HG02678 (cell line): Measurements from ENCODE around the gene MACC1.
A peak's percentile ranks its signal among the peaks of the same experiment; 100 is the strongest.

Experiments used
- ATAC-seq: cut with Tn5 transposase; IDR thresholded peaks from one replicate; pipeline ENCODE4 v1.9.1; 2021; ENCODE audit warnings: mild to moderate bottlenecking, moderate library complexity; ENCODE audit not compliant: unreplicated experiment

The MACC1 gene

GRCh38 chr7:20185988-20186387 is 31.2 kb downstream of the MACC1 start:
- no peak for ATAC-seq

DNA sequence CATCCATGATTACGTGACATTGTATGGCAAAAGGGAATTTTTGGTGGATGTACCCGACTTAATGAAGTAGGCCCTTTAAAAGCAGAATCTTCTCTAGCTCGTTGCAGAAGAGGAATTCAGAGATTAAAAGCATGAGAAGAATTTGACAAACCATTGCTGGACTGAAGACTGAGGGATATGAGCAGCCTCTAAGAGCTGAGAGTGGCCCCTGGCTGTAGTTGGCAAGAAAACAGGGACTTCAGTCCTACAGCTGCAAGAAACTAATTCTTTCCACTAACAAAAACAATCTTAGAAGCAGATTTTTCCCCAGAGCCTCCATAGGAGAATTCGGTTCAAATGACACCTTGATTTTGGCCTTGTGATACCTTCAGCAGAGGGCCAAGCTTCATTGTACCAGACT is 34.1 kb downstream of the MACC1 start:
- ATAC-seq = no peak

GRCh38 chr7:20176578-20177242 is 40.5 kb downstream of the MACC1 start:
- ATAC-seq = no peak

DNA sequence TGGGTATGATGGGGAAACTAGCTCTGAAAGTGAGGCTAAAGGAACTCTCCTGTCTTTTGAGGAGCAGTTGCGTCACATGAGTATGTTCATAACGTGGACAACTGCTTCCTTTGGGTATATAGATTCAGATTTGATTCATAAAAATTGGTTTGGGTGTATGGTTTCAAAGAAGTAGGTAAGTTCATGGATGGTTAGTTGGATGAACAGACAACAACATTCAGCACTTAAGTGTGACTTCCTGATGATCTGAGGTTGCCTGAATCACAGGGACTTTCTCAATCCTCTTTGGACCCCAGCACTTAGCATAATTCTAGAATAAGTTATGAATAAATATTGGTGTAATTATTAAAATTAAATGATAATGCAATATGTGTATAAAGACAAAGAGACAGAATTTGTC is 43.4 kb downstream of the MACC1 start:
- ATAC-seq = no peak

GRCh38 chr7:20172736-20173334 is 44.3 kb downstream of the MACC1 start:
- peak; percentile 55 for ATAC-seq

GRCh38 chr7:20170633-20171032 is 46.6 kb downstream of the MACC1 start:
- ATAC-seq = no peak

GRCh38 chr7:20165146-20165510 is 52.1 kb downstream of the MACC1 start:
- no peak for ATAC-seq

GRCh38 chr7:20164425-20165145 is 52.6 kb downstream of the MACC1 start:
- no peak for ATAC-seq

DNA sequence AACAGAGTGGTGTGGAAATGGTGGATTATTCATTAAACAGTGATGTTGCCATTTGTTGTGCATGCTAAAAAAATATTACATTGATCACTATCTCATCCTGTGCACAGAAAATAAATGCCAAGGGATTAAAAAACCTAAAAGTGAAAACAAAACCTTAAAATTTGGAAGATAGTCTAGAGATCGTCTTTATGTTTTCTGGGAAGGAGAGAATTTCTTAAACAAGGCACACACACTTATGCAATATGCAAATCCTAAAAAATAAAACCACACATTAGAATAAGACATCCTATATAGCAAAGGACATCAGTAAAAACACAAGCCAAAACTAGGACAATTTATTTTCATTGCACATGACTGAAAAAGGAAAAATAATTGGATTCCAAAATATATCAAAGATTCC is 54.5 kb downstream of the MACC1 start:
- no peak for ATAC-seq

- ATAC-seq = no peak
Measured at GRCh38 chr7:20159226-20159747, 57.9 kb downstream of the MACC1 start.

DNA sequence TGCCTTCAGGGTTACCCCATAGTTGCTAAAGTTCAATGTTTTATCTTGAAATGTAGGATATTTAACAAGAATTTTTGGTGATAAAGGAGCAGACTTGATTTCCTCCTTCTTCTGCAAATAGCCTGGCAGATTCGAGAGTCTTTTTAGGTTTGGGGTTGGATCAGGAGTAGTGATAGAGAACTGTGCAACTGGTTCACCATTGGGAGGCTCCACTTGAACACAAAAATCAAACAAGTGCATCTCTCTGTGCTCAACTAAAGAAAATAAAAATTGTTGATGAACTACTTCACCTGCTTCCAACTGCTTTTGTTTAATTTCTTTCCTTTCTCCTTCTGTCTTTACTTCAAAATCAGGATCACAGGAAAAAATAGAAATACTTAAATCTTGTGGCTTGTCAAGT is 58.5 kb downstream of the MACC1 start:
- ATAC-seq = peak; percentile 50

DNA sequence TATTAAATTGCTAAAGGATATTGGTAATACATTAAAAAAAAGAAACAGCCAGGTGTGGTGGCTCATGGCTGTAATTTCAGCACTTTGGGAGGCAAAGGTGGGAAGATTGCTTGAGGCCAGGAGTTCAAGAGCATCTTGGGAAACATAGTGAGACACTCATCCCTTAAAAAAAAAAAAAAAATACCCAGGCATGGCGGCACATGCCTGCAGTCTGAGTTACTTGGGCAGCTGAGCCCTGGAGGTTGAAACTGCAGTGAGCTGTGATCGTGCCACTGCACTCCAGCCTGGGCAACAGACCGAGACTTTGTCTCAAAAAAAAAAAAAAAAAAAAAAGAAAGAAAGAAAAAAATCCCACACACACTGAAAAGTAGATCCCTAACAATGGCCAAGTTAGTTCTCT is 59.7 kb downstream of the MACC1 start:
- ATAC-seq = no peak

DNA sequence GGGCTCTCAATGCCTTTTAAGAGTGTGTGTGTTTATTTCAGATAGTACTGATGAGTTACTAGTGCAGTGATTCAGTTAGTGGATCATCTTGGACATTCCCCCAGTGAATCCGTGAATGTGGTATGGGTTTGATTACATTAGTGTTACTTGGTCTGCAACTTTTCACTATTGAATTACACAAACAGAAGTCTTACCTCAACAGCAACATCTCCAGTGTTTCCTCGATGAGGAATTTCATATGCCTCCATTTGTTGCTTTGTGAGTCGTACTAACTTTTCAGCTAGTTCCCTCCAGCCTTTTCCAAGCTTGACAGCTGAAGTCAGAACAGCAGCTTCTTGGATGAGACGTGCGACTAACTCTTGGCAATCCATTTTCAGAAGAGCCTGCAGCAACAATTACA is 63.2 kb downstream of the MACC1 start:
- no peak for ATAC-seq

- no peak for ATAC-seq
Measured at GRCh38 chr7:20153567-20153966, 63.6 kb downstream of the MACC1 start.

DNA sequence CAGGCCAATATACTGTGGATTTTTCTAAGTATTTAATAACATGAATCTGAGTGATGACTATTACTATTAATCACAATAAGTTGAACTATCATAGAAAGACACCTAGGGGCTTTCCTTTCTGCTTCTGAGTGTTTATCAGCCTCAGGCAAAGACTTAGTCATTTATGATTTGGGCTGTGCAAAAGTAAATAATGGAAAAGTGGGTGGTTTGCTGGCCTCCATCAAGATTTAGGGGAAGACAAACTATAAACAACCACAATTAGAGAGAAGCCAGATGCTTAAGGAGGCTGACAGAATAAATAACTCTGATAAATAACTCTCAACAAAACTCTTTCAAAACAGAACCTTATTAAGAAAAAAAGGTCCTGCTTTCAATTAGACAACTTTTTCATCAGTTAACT is 64.7 kb downstream of the MACC1 start:
- no peak for ATAC-seq

DNA sequence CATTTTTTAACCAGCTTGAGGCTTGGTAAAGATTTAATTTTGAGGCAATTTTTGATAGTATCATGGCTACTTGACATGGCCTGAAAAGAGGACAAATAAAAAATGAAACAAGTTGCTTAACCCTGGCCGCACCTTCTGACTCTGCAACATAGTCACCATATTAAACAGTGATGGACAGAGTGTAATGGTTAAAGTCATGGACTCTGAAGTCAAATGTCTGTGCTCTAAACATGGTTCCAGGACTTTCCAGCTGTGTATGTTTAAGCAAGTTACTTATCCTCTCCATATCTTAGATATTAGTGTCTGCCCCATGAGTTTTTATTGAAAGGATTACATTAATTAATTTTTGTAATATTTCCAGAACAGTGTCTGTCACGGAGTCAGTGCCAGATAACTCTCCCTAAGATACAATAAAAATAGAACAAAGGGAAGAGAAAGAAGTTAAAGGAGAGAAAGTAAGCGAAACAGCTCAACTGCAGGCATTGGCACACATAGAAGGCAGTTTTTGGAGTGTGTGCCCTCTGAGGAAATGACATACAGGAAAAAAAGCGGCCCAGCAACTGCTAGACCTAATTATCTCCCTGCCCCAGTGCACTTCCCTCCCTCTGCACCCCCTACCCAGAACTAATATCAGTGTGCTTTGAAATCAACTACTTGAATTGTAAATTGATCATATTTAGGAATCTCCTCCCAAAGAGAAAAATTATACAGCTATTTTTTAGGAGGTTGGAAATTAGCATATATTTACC is 65.3 kb downstream of the MACC1 start:
- ATAC-seq = no peak

GRCh38 chr7:20146451-20146850 is 70.7 kb downstream of the MACC1 start:
- no peak for ATAC-seq

GRCh38 chr7:20144801-20145200 is 72.4 kb downstream of the MACC1 start:
- ATAC-seq = no peak

GRCh38 chr7:20141666-20142065 is 75.5 kb downstream of the MACC1 start:
- ATAC-seq = no peak

GRCh38 chr7:20141002-20141345 is 76.2 kb downstream of the MACC1 start:
- ATAC-seq = no peak

- ATAC-seq = no peak
Measured at GRCh38 chr7:20140291-20141001, 76.7 kb downstream of the MACC1 start.
